ENCODE measurements around the gene TDRD15.
"Not testable (repeated sequence)": the region's sequence is repeated elsewhere in the genome, so short reads cannot be mapped to it uniquely, and the experiment has no call there.

TDRD15 gene

DNA sequence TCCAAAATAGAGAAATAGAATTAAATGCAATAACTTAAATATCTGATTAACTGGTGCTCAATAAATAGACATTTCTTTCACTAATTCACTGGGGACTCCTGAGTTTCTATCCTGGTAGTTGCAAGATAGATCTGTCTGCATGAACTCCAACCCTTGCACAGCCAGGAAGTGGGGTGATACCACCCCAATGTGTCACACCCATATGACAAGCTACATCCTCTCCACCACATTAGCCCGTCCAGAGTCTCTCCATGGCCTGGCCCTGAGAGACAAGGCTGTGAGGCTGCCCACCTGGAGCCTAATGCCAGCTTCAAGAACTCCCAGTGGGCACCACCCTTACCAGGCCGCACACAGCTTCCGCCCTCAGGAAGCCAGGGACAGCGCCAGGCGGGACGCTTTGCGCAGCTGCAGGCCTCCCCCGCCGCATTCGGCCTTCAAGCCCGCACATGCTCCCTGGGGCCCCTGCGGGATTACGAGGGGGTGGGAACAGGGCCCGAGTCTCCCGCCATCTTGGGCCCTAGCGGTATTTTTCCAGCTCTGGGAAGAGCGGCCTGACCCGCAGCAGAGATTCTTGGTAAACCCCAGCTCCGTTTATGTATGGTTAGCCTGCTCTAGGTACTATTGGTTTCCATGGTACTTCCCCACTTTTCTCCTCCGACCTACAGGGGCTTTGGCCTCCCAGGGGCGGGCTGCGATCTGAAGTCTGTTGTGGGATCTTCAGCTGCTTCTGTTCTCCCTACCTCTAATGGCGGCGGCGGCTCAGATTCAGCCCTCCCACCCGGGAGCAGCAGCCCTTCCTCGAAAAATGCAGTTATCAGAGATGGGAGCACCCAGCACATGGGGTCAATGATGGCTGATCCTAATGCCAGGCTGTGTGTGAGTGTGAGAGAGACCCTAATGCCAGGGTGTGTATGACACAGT is at the start of gene TDRD15:
TSS of gene TDRD15 (plus strand) at position 496 of the 921 bp plus-strand sequence. CDS start 13,500 bp downstream, outside the sequence.
- no peak for TF ChIP-seq POLR2A (IDR thresholded peaks at IDR 0.05; ENCODE audit: low read depth, low read length)
- DNase-seq (ENCODE audit: insufficient read length, low spot score) (no peak), FAIRE-seq (no peak)

DNA sequence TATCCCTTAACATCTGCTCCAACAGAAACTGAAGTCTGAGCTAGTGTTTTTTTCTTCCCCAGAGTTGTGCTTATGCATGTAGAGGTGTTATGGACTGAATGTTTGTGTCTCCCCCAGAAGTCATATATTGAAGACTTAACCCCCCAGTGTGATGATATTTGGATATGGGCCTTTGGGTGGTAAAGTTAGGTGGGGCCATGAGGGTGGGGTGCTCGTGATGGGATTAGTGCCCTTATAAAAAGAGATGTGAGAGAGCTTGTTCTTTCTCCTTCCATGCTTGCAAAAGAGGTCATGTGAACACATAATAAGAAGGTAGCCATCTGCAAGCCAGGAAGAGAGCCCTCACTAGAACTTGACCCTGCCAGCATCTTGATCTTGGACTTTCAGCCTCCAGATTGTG is 45.5 kb upstream of the TDRD15 start:
- no peak for FAIRE-seq
- TF ChIP-seq POLR2A (IDR thresholded peaks at IDR 0.05; ENCODE audit: low read depth, low read length) = no peak
- no peak for DNase-seq (ENCODE audit: insufficient read length, low spot score)

DNA sequence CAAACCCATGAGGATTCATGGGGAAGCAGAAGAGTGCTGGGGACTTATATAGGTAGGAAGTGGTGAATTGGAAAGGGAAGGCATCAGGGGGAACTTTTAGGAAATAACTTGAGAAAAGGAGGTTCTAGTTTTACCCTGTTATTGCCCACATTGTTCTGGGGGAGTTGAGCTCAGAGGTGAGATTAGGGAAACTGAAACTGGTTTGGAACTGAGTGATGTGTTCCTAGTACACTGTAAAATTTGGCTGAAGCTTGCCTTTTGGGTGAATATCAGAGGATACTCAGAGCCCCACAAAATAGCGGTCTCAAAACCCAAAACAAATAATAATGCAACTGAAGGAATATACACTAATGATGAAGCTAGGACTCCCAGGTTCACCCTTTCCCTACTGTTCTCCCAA is 40.3 kb upstream of the TDRD15 start:
- FAIRE-seq (no peak), DNase-seq (ENCODE audit: insufficient read length, low spot score) (no peak)
- no peak for TF ChIP-seq POLR2A (IDR thresholded peaks at IDR 0.05; ENCODE audit: low read depth, low read length)

DNA sequence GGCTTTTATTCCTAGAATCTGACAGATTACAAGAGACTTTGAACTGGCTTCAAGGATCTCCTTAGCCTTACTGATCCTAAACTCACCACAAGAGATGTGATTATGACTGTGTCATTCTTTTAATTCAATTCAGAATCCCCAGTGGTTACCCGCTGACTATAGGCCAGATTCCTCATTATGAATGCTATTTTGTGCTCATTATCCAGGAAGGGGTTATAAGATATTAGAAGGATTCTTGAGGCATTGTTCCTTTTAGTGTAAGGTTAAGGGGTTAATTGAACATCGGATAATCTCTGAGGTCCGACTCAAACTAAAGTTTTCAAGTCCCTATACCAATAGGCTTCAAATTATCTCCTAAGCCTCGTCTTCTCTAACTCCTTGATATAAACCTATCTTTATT is 39.4 kb upstream of the TDRD15 start:
- no peak for DNase-seq (ENCODE audit: insufficient read length, low spot score)
- TF ChIP-seq POLR2A (IDR thresholded peaks at IDR 0.05; ENCODE audit: low read depth, low read length) = no peak
- FAIRE-seq = no peak

DNA sequence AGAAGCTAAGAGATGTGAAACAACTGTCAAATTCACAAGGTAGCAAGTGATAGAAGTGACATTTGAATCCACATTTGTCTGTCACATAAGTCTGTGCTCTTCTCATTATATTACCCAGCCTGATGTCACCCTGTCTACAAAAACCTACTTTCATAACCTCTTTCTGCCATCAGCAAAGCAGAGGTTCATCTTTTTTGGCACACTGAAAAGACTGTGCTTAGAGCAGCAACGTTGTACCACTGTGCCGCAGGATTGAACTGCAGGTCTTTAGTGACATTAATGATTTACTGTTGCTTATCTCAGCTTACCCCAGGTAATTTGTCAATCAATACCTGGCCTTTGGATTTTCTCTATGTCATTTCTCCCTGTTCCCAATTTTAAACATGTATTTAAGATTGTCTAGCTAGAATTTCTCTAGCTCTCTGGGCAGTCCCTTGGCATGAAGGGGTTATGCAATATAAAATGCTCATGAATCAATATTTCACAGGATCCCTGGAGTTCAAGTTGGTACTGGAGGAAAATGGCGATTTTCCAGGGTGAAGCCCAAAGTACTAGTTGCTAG is 31.4 kb upstream of the TDRD15 start:
- DNase-seq (ENCODE audit: insufficient read length, low spot score) (no peak), FAIRE-seq (no peak)
- no peak for TF ChIP-seq POLR2A (IDR thresholded peaks at IDR 0.05; ENCODE audit: low read depth, low read length)

DNA sequence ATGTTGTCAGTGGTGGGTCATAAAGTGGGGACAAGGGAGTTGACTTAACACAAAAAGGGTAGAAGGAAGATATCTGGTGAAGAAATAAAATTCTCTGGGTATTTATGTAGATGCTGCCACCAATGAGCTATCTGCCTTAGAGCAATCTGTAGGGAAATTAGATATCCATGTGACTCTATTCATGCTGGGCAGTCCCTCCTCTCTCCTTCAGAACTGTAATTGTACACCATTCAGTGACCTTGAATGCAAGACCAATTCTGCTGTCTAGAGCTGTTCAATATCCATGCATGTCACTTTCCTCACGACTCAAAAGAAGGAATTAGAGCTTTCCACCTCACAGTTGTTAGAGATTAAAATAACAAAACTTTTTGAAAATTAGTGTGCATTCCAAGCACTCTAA is 28.6 kb upstream of the TDRD15 start:
- DNase-seq (ENCODE audit: insufficient read length, low spot score) (no peak), FAIRE-seq (no peak)
- no peak for TF ChIP-seq POLR2A (IDR thresholded peaks at IDR 0.05; ENCODE audit: low read depth, low read length)

DNA sequence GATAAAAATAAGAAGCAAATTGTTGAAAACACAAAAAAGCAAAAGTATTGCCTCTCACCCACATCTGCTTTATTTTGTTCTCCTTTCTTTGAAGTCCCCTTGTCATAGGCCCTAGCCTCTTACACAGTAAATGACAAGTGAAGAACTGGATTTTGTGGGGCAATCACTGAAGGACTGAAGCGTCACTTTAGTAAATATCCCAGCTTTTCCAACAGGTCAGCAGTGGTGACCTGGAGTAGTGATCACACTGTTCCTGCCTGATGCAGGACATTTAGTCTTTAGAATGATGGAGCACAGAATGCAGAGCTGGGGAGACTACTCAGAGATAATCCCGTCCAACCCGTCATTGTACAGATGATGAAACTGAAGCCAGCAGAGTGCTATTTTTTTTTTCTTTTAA is 28.1 kb upstream of the TDRD15 start:
- DNase-seq (ENCODE audit: insufficient read length, low spot score) = no peak
- TF ChIP-seq POLR2A (IDR thresholded peaks at IDR 0.05; ENCODE audit: low read depth, low read length) = no peak
- FAIRE-seq = no peak

DNA sequence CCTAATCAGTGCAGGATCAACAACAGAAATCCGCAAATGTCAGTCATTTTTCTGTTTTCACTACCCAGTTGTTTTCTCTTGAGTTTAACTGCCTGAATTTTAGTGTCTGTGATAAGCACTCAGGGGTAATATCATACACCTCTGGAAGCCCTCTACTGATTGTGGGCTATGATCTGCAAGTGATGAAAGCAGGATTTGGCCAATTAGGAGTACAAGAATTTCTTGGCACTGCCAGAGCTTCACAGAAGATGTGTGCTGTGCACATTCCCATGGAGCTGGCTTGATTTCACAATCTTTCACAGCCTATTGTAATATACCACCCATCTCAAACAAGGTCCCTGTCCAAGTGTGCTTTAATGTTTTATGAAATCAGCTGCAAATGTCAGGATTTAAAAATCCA is 27.3 kb upstream of the TDRD15 start:
- no peak for TF ChIP-seq POLR2A (IDR thresholded peaks at IDR 0.05; ENCODE audit: low read depth, low read length)
- DNase-seq (ENCODE audit: insufficient read length, low spot score) (no peak), FAIRE-seq (no peak)

DNA sequence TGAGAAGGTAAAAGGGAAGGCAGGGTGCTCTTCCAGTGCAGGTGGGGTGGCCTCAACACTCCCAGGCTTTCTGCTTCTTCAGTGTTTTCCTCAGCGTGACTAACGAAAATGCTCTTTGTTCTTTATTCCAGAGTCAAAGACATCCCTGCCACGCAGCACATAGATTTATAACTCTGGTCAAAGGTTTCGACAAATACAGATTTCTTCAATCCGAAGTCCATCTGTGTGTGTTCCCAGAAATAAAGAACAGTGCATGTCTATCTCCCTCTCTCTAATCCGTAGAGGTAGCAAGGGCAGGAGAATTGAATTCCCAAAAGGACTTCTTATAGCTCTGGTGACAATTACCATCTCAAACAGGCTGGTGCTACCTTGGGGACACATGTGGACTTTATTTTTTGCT is 26.4 kb upstream of the TDRD15 start:
- FAIRE-seq (no peak), DNase-seq (ENCODE audit: insufficient read length, low spot score) (no peak)
- no peak for TF ChIP-seq POLR2A (IDR thresholded peaks at IDR 0.05; ENCODE audit: low read depth, low read length)

DNA sequence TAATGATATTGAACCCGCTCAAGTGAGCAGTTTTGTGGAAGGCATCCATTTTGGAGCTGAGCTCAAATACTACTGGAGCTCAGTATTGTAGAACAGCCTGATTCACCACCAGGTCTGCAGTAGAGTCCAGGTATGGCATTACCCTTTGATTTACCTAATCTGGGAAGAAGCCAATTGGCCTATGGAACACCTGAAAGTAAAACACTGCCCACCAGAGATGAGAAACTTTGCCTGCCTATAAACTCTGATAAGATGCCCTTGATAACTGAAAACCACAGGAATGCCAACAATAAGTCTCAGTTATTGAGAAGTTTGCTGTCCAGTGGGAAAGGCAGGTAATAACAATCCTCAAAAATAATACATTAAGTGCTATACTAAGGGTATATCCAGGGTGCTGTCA is 25.5 kb upstream of the TDRD15 start:
- DNase-seq (ENCODE audit: insufficient read length, low spot score) (no peak), FAIRE-seq (no peak)
- no peak for TF ChIP-seq POLR2A (IDR thresholded peaks at IDR 0.05; ENCODE audit: low read depth, low read length)

DNA sequence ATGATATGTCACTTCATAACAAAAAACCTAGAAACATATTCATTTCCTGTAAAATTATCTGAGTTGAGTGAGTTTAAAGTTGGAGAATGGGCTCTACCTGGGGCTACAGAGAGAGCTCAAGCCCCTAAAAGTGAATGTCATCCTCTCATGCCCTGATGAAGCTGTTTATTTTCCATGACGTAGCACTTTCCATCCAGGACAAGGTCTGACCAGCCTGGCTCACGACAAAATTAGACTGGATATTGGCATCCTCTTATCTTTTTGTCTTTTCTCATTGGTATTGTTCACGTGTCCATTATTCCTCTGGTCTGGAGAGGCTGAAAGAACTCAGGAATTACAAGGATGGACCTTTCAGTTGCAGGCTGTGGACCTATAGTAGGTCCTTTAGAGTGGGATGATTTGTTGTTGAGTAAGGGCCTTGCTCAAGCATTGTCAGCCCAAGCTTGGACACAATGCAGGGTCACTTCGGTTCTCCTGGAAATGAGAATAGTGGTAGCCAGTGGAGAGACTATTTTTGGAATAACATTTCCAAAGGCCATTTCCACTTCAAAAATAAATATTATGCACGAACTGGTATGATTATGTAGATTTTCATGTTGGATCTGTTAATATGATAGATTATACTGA is 24.4 kb upstream of the TDRD15 start:
- no peak for TF ChIP-seq POLR2A (IDR thresholded peaks at IDR 0.05; ENCODE audit: low read depth, low read length)
- DNase-seq (ENCODE audit: insufficient read length, low spot score) (no peak), FAIRE-seq (no peak)

DNA sequence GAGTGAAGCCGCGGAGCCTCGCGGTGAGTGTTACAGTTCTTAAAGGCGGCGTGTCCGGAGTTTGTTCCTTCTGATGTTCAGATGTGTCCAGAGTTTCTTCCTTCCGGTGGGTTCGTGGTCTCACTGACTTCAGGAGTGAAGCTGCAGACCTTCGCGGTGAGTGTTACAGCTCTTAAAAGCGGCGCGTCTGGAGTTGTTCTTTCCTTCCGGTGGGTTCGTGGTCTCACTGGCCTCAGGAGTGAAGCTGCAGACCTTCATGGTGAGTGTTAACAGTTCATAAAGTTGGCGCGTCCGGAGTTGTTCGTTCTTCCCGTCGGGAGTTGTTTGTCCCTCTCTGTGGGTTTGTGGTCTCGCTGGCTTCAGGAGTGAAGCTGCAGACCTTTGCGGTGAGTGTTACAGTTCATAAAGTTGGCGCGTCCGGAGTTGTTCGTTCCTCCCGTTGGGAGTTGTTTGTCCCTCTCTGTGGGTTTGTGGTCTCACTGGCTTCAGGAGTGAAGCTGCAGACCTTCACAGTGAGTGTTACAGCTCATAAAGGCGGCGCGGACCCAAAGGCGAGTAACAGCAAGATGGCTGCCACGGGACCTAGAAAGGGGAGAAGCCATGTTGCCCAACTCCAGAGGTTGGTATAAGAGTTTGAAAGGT is 22.1 kb upstream of the TDRD15 start:
- not testable (repeated sequence) for FAIRE-seq; DNase-seq (ENCODE audit: insufficient read length, low spot score)

DNA sequence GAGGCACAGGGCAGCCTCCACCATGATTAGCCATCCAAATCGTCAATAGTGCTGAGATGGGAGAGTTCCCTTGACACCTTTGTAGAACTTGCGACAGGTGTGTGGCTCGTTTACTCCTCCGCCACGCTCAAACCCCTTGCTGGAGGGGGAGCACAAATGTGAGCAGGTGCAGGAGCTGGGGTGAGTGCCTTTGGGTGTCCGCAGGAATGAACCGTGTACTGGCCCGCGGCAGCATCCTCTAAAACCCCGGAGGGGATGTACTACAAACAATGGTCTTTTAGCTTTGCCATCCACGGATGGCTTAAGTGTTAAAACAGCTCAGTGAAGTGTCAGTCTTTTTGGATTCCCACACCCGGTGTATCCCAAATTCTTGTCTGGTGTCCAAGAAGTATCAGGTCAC is 21.4 kb upstream of the TDRD15 start:
- no peak for TF ChIP-seq POLR2A (IDR thresholded peaks at IDR 0.05; ENCODE audit: low read depth, low read length)
- FAIRE-seq (no peak), DNase-seq (ENCODE audit: insufficient read length, low spot score) (no peak)

DNA sequence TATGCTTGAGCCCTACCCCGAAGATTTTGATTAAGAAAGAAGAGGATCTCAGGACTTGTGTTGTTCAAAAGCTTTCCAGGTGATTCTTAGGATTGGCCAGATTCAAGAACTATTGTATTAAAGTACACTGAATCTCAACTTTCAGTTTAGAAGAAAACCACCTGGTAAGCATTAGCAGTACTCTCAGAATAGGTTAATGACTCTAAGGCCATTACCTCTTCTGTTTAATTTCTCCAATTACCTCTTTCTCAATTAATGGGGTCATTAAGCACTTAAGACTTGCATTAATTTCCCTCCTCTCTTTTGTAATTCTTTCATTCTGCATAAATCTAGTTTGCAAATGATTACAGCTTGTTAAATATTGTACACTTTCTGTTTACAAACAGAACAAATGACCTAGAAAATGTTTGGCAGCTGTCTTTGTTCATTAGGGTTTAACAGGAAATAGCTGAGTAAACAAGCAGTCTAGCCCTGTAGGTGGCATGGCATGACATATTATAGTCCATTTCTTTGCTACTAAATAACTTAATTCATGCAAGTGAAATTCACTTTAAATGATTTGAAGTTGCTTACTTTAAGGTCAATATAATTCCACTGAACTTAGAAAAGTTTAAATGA is 20.4 kb upstream of the TDRD15 start:
- no peak for TF ChIP-seq POLR2A (IDR thresholded peaks at IDR 0.05; ENCODE audit: low read depth, low read length)
- FAIRE-seq (no peak), DNase-seq (ENCODE audit: insufficient read length, low spot score) (no peak)

All from H54 (cell line).